ENCODE results near the gene FBLN1. TPM values are rescaled to one million over a fixed set of nuclear protein-coding genes. Genes with fewer than 3 reads are reported as not detected.

Gene FBLN1
- total RNA-seq, 1 donor from 2014 or later = not detected

Other genes with a start within 250 kb of the FBLN1 start
- not detected in 2 replicates for gene UPK3A, start 217.9 kb upstream of the FBLN1 start, total RNA-seq
- gene FAM118A, start 192.9 kb upstream of the FBLN1 start, total RNA-seq = 36.7 and 39.6 TPM in 2 replicates
- gene SMC1B, start 89.3 kb upstream of the FBLN1 start, total RNA-seq = 0.66 and 0.68 TPM in 2 replicates
- gene RIBC2, start 89.2 kb upstream of the FBLN1 start, total RNA-seq = 14.0 and 14.1 TPM in 2 replicates
- gene ATXN10, start 169.0 kb downstream of the FBLN1 start, total RNA-seq = 104 and 106 TPM in 2 replicates

All from T-helper 2 cell treated with Interferon-gamma antibody and Interleukin-4, amounts not matched to agents 100 ng/mL and 5 ng/mL, for 36 hours (primary cell).